Activated CD4-positive, alpha-beta T cell treated with anti-CD3 and anti-CD28 coated beads for 4 hours (primary cell): Measurements from ENCODE around the gene TMEM238.
A peak's percentile ranks its signal among the peaks of the same experiment; 100 is the strongest.

ENCODE experiments used
- DNase-seq, 2 donors: peaks; one replicate each; pipeline ENCODE4 v3.0.0-alpha.2; 2020

The TMEM238 gene

GRCh38 chr19:55354698-55355212 lies 29.3 kb downstream of the TMEM238 start, which contains the start of gene COX6B2:
TSS of gene COX6B2 (minus strand) at chr19:55354719. CDS start at chr19:55354521, 198 bp downstream.
- DNase-seq = no peak

- peak; percentile 49 to 67 for DNase-seq
Measured at GRCh38 chr19:55353803-55354697, 30.0 kb downstream of the TMEM238 start.

- no peak for DNase-seq
Measured at GRCh38 chr19:55353356-55353802, 30.7 kb downstream of the TMEM238 start.

DNA sequence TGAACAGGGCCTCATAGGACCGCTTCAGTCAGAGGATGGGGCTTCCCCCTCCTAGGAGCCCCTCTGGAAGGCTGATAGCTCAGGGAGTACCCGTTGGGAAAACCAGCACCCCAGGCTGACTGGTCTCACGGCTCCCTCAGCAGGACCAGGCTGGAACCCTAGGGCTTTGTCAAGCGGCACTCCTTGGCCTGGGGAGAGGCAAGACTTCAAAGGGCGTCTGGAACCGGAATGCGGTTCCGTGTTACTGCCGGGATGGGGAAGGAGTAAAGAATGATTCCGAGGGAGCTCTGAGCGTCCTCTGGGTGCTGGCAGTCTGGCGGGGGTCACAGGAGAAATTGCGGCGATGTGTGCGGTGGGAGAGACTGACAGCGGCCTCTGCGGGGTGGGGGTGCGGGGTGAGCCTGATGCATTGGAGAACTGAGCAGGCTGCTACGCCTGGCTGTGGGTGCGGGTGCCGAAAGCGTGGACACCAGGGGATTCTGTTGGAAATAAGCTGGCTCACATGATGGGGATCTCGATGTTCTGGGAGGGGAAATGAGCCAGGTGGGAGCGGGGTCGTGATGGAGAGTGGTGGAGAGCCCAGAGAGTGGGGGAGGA lies 31.4 kb downstream of the TMEM238 start:
- no peak for DNase-seq

GRCh38 chr19:55352040-55352439 lies 32.1 kb downstream of the TMEM238 start:
- DNase-seq = no peak

- no peak for DNase-seq
Measured at GRCh38 chr19:55350620-55351315, 33.3 kb downstream of the TMEM238 start.

- DNase-seq = no peak
Measured at GRCh38 chr19:55348317-55349034, 35.6 kb downstream of the TMEM238 start.

GRCh38 chr19:55347442-55348009 lies 36.6 kb downstream of the TMEM238 start:
- no peak for DNase-seq

DNA sequence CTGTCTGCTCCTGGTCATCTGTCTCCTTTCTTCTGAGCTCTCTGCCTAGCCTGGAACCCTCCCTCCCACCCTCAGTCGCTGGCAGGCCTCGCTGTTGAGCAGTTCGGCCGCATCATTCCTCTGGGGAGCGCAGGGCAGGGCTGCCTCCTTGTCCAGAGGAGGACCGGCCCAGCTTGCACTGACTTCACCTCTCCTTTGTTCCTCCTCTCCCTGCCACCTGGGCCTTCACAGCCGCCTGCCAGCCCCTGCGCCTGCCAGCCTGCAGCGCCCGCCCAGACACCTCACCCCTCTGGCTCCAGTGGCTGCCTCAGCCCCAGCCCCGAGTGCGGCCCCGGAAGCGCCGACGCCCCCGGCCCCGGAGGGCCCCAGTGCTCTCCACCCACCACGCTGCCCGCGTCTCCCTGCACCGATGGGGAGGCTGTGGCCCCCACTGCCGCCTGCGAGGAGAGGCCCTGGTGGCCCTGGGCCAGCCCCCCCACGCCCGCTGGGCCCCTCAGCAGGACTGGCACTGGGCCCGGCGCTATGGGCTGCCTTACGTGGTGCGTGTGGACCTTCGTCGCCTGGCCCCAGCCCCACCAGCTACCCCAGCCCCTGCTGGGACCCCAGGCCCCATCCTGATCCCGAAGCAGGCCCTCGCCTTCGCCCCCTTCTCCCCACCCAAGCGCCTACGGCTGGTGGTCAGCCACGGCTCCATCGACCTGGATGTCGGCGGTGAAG lies 37.2 kb downstream of the TMEM238 start:
- no peak for DNase-seq

- no peak for DNase-seq
Measured at GRCh38 chr19:55345818-55346724, 38.0 kb downstream of the TMEM238 start.

GRCh38 chr19:55345101-55345817 lies 38.8 kb downstream of the TMEM238 start:
- DNase-seq = no peak

DNA sequence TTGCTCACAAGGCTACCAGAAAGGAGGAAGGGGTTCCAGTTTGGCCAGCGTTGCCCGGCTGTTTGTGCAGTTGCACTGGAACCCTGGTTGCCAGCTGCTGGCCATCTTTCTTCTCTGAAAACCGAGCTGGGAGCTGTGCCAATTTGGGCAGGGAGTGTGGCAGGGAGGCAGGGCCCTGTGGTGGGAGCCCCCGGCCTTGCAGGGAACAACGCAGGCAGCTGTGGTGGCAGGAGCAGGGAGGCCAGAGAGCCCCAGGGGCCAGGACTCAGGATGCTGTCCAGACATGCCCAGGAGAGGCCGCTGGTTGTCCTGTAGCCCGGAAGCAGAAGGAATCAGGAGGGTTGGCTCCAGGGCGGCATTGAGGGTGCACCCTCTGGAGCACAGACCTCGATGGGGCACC lies 39.6 kb downstream of the TMEM238 start:
- no peak for DNase-seq

DNA sequence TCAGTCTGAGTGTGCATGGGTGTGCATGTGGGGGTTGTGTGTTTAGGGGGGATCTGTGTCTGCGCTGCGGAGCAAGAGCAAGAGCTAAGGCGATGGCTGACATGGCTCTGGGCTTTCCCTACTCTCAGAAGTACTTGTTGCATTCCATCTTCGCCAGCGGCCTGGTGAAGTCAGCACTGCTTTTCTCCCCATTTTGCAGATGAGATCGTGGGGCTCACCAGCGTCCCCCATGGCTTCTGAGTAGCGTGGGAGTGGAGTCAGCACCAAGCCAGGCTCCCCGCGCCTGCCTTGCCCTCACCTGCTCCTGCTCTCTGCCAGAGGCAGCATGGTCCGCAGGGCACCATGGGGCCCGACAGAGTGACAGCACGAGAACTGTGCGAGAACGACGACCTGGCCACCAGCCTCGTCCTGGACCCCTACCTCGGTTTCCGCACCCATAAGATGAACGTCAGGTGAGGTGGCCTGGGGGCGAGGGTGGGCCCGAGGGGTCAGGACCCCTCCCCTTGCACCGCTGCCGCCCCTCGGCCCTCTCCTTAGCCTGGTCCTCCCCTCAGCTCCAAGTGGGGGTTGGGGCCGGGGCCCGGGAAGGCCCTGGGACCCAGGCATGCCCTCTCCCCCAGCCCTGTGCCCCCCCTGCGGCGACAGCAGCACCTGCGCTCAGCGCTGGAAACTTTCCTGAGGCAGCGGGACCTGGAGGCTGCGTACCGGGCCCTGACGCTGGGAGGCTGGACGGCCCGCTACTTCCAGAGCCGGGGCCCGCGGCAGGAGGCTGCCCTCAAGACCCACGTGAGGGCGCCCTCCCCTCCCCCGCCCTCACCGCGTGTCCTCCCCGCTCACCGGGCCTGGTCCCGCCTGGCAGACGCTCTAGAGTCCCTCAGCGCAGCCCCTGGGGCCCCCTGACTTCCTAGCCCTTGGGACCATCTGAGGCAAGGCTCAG lies 42.2 kb downstream of the TMEM238 start:
- no peak for DNase-seq

- DNase-seq = peak; percentile 42 to 54
Measured at GRCh38 chr19:55341171-55341588, 42.9 kb downstream of the TMEM238 start.

DNA sequence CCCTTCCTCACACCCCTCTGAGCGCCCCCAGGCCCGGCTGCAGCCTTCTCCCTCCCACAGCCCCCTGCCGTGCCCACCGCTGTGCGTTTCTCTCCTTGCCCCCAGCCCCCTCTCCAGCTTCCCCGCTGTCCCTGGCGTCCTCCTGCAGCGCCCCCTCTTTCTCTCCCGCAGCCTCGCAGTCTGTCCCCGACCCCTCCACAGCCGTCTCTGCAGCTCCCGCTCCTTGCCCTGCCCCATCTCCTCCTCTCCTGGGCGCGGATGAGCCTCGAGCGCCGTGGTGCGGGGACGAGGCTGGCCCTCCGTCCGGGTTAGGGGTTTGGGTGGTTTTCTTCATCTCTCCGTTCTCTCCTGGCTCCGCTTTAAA lies 43.3 kb downstream of the TMEM238 start:
- no peak for DNase-seq

DNA sequence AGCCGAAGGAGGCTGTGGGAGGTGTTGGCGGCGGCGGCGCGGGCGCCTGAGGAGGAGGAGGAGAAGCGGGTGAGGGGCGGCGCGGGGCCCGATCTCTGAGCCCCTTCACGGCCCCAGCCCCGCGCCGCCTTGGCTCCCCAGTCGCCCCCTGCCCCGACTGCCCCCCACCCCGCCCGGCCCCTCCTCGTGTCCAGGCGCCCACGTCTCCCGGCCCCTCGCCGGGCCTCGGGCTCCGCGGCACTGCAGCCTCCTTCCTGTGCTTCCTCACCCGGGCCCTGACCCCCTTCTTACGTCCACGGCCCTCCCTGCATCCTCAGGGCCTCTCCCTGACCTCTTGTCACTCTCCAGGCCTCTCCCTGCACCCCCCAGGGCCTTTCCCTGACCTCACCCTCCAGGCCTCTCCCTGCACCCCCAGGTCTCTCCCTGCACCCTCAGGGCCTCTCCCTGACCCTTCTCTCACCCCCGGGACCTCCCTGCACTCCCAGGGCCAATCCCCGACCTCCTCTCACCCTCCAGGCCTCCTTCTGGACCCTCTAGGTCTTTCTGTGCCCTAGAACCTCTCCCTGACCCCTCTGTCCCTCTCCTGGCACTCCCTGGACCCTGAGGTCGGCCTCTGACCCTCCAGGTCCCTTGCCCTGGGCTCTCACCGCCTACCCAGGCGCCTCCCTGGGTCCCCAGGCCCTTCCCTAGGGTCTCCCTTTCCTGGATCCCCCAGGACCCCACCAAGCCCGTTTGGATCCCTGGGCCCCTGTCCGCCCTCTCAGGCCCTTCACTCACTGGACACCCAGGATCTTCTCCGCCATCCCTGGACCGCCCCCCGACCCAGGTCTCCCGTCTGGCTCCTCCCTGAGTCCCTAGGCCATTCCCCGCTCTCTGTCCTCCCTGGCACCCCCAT lies 44.0 kb downstream of the TMEM238 start:
- no peak for DNase-seq

DNA sequence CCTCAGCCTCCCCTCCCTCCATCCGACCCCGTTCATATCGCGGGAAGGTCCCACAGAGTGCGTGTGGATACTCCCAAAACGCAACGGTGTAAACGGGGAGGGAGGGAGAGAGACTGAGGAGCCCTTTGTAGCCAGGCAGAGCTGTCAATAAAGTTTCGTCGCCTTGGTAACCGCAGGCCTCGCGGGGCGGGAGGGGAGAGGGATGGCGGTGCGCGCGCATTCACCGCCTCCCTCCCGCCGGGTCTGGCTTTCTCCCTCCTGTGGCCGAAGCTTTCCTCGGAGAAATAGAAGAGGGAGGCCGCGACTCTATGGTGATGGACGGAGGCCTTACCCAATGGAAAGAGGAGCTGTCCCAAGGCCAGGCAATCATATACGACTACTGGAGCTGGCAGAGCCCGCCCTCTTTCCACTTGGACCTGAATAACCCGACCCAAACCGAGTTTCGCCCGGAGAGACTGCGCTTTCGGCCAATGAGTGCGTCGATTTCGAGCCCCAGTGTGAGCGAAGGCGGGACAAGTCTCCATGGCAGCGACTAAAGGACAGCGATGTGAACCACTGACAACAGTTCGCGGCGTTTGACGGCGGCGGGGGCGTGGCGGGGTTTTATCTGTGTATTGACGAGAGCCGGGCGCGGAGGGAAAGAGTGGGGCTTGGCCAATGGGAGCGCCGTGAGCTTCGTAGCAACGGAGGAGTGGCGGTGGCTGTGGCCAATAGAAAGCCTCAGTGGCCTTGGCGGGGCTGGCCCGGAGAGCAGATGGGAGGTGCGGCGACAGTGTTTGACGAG lies 44.8 kb downstream of the TMEM238 start, which contains the start of gene KMT5C:
Gene KMT5C, plus strand, starts transcription at position 772 of the 784 bp plus-strand sequence. CDS start 2,061 bp downstream, outside the sequence.
- DNase-seq = peak; percentile 100
